Prostate gland (tissue), 2 donors: ENCODE measurements around the gene PLA2G4D.

Experiments used
- CTCF ChIP-seq, 4 experiments: fragments of 200-600 bp in 2 of 4; fragments of 450-650 bp in 2 of 4; sonication (generic) in 2 of 4; IDR thresholded peaks; 1 replicate in 3 of 4; 2 replicates in 1 of 4; pipeline ENCODE4 v1.5.1; 2016 to 2019; ENCODE audit warnings: antibody characterized with exemption in 4 of 4, mild to moderate bottlenecking in 2 of 4, moderate library complexity in 2 of 4
- POLR2A ChIP-seq: fragments of 450-650 bp; IDR thresholded peaks from one replicate; pipeline ENCODE4 v1.6.1; 2016; ENCODE audit warnings: antibody characterized with exemption, mild to moderate bottlenecking
- POLR2AphosphoS5 ChIP-seq: sonication (generic); formaldehyde crosslinking; IDR thresholded peaks from one replicate; pipeline ENCODE4 v1.6.1; 2017; ENCODE audit warnings: antibody characterized with exemption

GRCh38 chr15:42121021-42121420 lies 26.7 kb upstream of the PLA2G4D start:
- TF ChIP-seq POLR2A (no peak), CTCF (IDR thresholded peaks at IDR 0.05) (no peak), POLR2AphosphoS5 (no peak)
